ENCODE results near the gene CD300A. TPM values are rescaled to one million over a fixed set of nuclear protein-coding genes. Genes with fewer than 3 reads are reported as not detected.

Gene CD300A
- polyA plus RNA-seq, 4 donors: 1.0 to 1.4 (median 1.2) TPM

- peak in 2 of 4 donors; percentile 84 to 87 for DNase-seq (ENCODE audit: low read depth in 4 of 4, low spot score in 2 of 4)
Observed at GRCh38 chr17:74454197-74455024, 12.0 kb upstream of the CD300A start.

GRCh38 chr17:74455025-74455545 is 11.3 kb upstream of the CD300A start:
- DNase-seq (ENCODE audit: low read depth in 4 of 4, low spot score in 2 of 4): no peak

GRCh38 chr17:74455821-74456220 is 10.6 kb upstream of the CD300A start:
- no peak for DNase-seq (ENCODE audit: low read depth in 4 of 4, low spot score in 2 of 4)

GRCh38 chr17:74457146-74457819 is 9.2 kb upstream of the CD300A start:
- no peak for DNase-seq (ENCODE audit: low read depth in 4 of 4, low spot score in 2 of 4)

GRCh38 chr17:74457820-74458166 is 8.6 kb upstream of the CD300A start:
- DNase-seq (ENCODE audit: low read depth in 4 of 4, low spot score in 2 of 4): no peak

GRCh38 chr17:74458835-74459234 is 7.6 kb upstream of the CD300A start:
- DNase-seq (ENCODE audit: low read depth in 4 of 4, low spot score in 2 of 4): no peak

GRCh38 chr17:74459622-74460021 is 6.8 kb upstream of the CD300A start:
- no peak for DNase-seq (ENCODE audit: low read depth in 4 of 4, low spot score in 2 of 4)

- DNase-seq (ENCODE audit: low read depth in 4 of 4, low spot score in 2 of 4): no peak
Observed at GRCh38 chr17:74460241-74460640, 6.2 kb upstream of the CD300A start.

GRCh38 chr17:74460996-74461395 is 5.4 kb upstream of the CD300A start:
- DNase-seq (ENCODE audit: low read depth in 4 of 4, low spot score in 2 of 4): no peak

- no peak for DNase-seq (ENCODE audit: low read depth in 4 of 4, low spot score in 2 of 4)
Observed at GRCh38 chr17:74461611-74462010, 4.8 kb upstream of the CD300A start.

- DNase-seq (ENCODE audit: low read depth in 4 of 4, low spot score in 2 of 4): no peak
Observed at GRCh38 chr17:74464730-74465377, 1.6 kb upstream of the CD300A start.

- DNase-seq (ENCODE audit: low read depth in 4 of 4, low spot score in 2 of 4): no peak
Observed at GRCh38 chr17:74465378-74466110, 890 bp upstream of the CD300A start.

GRCh38 chr17:74466828-74467184 is 372 bp downstream of the CD300A start:
- DNase-seq (ENCODE audit: low read depth in 4 of 4, low spot score in 2 of 4): no peak

- no peak for DNase-seq (ENCODE audit: low read depth in 4 of 4, low spot score in 2 of 4)
Observed at GRCh38 chr17:74467221-74467951, 952 bp downstream of the CD300A start.

GRCh38 chr17:74471341-74471740 is 4.9 kb downstream of the CD300A start:
- no peak for DNase-seq (ENCODE audit: low read depth in 4 of 4, low spot score in 2 of 4)

- DNase-seq (ENCODE audit: low read depth in 4 of 4, low spot score in 2 of 4): no peak
Observed at GRCh38 chr17:74472890-74473289, 6.5 kb downstream of the CD300A start.

GRCh38 chr17:74473294-74473693 is 6.9 kb downstream of the CD300A start:
- DNase-seq (ENCODE audit: low read depth in 4 of 4, low spot score in 2 of 4): no peak

- DNase-seq (ENCODE audit: low read depth in 4 of 4, low spot score in 2 of 4): no peak
Observed at GRCh38 chr17:74474043-74474792, 7.8 kb downstream of the CD300A start.

- no peak for DNase-seq (ENCODE audit: low read depth in 4 of 4, low spot score in 2 of 4)
Observed at GRCh38 chr17:74475189-74475588, 8.8 kb downstream of the CD300A start.

All from left renal cortex interstitium (tissue), 4 donors.